ENCODE measurements around the gene PPIC. TPM values are rescaled to one million over a fixed set of nuclear protein-coding genes. Genes with fewer than 3 reads are reported as not detected.

The PPIC gene
- 10 to 100 TPM; 25.9 to 55.0 TPM for total RNA-seq

- peaks cover 0 to 34% of the 10 kb centered on the region in 2 donors for H3K4me1 ChIP-seq
- H3K9me3 ChIP-seq: no peaks in the 10 kb centered on the region
- TF ChIP-seq CTCF (IDR thresholded peaks at IDR 0.05): peak in 1 of 2 donors; percentile 19
- no peaks in the 10 kb centered on the region for H3K27me3 ChIP-seq
- no peaks in the 10 kb centered on the region for H3K36me3 ChIP-seq
- peak within 1 kb of the TSS; percentile 97 to 99 for H3K27ac ChIP-seq
- DNase-seq (ENCODE audit: low spot score): peak; percentile 86
- peak within 1 kb of the TSS; percentile 83 to 87 for H3K4me3 ChIP-seq
Observed at GRCh38 chr5:123036391-123037103, at the start of gene PPIC. PPIC (minus strand) TSS chr5:123036725; CDS start chr5:123036625, 100 bp downstream.

- H3K4me1 ChIP-seq: peaks cover 0 to 22% of the 10 kb centered on the region in 2 donors
- H3K27me3 ChIP-seq: peaks cover 2 to 7% of the 10 kb centered on the region in 2 donors
- DNase-seq (ENCODE audit: low spot score): no peak
Observed at GRCh38 chr5:123085638-123086286, 49.2 kb upstream of the PPIC start.

GRCh38 chr5:123084730-123085605 lies 48.4 kb upstream of the PPIC start:
- TF ChIP-seq CTCF (IDR thresholded peaks at IDR 0.05): no peak
- no peak for DNase-seq (ENCODE audit: low spot score)
- Histone ChIP-seq H3K27ac (no peak overlapping the region), H3K27me3 (no peaks in the 10 kb centered on the region), H3K9me3 (no peaks in the 10 kb centered on the region), H3K4me1 (peaks cover 0 to 17% of the 10 kb centered on the region in 2 donors), H3K4me3 (no peak overlapping the region), H3K36me3 (no peaks in the 10 kb centered on the region)

More at GRCh38 chr5:123085638-123086286, 49.2 kb upstream of the PPIC start:
- Histone ChIP-seq H3K36me3 (no peaks in the 10 kb centered on the region), H3K4me3 (no peak overlapping the region), H3K9me3 (no peaks in the 10 kb centered on the region), H3K27ac (no peak overlapping the region)
- TF ChIP-seq CTCF (IDR thresholded peaks at IDR 0.05): no peak

GRCh38 chr5:123083298-123083697 lies 46.8 kb upstream of the PPIC start:
- H3K4me3 ChIP-seq: no peak overlapping the region
- no peak overlapping the region for H3K27ac ChIP-seq
- H3K36me3 ChIP-seq: no peaks in the 10 kb centered on the region
- no peak for DNase-seq (ENCODE audit: low spot score)
- peaks cover 0 to 3% of the 10 kb centered on the region in 2 donors for H3K4me1 ChIP-seq
- H3K9me3 ChIP-seq: no peaks in the 10 kb centered on the region
- TF ChIP-seq CTCF (IDR thresholded peaks at IDR 0.05): no peak
- H3K27me3 ChIP-seq: no peaks in the 10 kb centered on the region

GRCh38 chr5:123080215-123080614 lies 43.7 kb upstream of the PPIC start:
- Histone ChIP-seq H3K9me3 (no peaks in the 10 kb centered on the region), H3K4me3 (no peak overlapping the region), H3K27me3 (no peaks in the 10 kb centered on the region), H3K4me1 (no peaks in the 10 kb centered on the region), H3K36me3 (no peaks in the 10 kb centered on the region), H3K27ac (no peak overlapping the region)
- TF ChIP-seq CTCF (IDR thresholded peaks at IDR 0.05): no peak
- no peak for DNase-seq (ENCODE audit: low spot score)
